HCEC 1CT (cell line): ENCODE measurements around the gene NMT1.
"Not testable (repeated sequence)": the region's sequence is repeated elsewhere in the genome, so short reads cannot be mapped to it uniquely, and the experiment has no call there.

Experiments
- DNase-seq: peaks from one replicate; pipeline ENCODE4 v3.0.0-alpha.2; 2017

NMT1 gene

DNA sequence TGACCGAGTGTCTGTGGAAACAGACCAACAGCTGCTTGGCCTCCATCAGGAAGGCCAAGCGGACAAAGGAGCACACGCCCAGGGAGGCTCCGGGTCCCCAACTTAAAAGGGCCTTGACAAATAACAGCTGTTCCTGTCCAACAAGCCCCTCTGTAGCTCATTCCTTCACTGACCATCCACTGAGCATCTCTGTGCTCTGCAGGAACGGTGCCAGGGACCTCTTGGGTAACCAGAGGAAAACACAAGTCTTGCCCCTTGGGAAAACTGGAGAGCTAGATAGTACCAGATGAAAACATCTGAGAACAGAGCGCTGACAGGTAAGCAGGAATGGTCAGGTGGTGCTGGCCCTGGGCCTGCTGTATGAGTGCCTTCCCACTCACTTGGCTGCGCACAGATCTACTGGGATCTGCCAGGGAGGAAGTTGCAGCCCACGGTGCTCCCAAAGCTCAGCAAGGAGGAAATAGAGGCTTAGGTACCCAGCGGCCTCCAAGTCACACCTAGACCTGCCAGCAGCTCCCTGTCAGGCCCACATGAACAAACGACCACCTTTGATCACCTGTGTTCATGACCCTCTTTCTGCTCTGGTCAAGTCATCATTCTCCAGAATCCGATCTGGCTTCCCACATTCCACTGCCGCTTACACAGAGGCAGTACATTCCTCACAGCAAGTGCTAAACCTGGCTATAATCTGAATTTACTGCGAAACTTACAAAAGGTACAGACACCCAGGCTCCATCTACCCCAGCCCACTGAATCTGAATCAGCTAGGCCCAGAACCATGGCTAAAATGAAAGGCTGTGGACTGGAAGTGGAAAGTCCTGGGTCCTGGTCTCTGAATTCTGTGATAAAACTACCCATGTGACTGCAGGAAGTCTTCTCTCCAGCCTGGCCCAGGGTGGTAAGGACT lies 22.1 kb upstream of the NMT1 start:
- DNase-seq = no peak

- DNase-seq = no peak
These were observed 20.7 kb upstream of the NMT1 start for GRCh38 chr17:45040459-45040858.

- no peak for DNase-seq
These were observed 18.6 kb upstream of the NMT1 start for GRCh38 chr17:45042346-45043120.

DNA sequence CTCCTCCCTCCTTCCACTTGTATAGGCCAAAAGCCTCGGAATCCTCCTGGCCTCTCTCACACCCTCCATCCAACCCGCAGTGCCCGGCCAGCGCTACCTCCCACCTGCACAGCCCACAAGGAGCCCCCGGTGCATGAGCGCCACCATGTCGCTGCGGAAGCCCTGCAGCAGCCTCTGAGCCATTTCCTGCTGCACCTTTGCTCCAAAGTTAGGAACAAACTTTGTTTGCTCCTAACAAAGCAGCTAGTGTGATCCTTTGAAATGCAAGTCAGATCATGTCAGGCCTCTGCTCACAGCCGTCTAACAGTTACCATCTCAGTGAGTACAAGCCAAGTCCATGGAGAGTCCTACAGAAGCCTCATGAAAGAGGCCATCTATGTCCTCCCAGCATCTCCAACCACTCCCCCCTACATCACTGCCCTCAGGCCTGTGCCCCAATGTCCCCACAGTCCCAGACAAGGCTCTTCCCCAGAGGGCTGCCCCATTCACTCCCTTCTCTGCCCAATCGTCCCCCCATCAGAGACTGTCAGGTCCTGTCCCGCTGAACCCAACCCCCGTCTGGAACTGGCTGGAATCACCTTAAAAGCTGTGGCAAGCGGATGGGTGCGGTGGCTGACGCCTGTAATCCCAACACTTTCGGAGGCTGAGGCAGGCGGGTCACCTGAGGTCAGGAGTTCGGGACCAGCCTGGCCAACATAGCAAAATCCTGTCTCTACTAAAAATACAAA lies 17.1 kb upstream of the NMT1 start:
- DNase-seq = no peak

- peak; percentile 44 for DNase-seq
These were observed 14.5 kb upstream of the NMT1 start for GRCh38 chr17:45046537-45047125.

DNA sequence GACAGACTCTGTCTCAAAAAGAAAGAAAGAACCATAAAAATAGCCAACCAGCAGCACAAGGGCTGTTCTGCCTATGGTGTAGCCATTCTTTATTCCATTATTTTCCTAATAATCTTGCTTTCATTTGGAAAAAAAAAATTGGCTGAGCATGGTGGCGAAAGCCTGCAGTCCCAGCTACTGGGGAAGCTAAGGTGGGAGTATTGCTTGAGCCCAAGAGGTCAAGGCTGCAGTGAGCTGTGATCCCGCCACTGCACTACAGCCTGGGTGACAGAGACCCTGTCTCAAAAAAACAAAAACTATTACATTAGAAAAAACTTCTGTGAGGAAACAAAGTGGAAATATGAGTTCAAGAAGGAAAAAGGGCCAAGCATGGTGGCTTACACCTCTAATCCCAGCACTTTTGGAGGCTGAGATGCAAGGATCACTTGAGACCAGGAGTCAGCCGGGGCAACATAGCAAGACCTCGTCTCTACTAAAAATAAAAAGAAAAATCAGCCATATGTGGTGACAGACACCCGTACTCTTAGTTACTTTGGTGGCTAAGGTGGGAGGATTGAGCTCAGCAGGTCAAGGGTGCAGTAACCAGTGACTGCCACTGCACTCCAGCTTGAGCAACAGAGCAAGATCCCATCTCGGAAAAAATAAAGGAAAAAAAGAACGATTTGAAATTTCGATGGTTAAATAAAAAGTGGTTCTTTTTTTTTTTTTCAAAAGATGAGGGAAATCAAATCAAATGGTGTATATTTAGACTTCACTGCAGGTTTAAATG lies 12.1 kb upstream of the NMT1 start:
- DNase-seq = no peak

DNA sequence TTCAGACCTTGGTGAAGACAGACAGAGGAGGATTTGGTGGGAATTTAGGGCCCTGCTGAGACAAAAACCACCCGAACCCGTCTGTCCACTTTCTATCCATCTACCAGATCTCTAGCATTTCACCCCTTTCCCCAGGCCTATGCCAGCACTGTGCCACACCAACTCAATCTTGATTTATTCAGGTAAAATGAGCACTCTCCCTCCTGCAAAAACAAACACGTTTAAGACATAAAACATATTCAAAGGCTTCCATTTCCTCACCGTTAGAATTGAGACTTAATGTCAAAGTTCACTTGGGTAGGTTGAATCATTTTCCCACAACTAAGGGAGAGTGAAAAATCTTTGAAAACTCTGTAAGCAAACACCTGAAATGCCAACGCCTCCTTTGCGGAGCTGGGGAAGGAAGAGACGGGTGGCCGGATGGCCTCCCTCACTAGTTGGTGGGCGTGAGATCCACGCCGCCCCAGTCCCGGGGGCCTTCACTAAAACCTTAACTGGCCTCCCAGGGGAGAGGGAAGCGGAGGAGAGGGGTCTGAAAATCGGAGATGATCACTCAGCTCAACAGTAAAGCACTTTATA lies 10.5 kb upstream of the NMT1 start:
- DNase-seq = peak; percentile 20

DNA sequence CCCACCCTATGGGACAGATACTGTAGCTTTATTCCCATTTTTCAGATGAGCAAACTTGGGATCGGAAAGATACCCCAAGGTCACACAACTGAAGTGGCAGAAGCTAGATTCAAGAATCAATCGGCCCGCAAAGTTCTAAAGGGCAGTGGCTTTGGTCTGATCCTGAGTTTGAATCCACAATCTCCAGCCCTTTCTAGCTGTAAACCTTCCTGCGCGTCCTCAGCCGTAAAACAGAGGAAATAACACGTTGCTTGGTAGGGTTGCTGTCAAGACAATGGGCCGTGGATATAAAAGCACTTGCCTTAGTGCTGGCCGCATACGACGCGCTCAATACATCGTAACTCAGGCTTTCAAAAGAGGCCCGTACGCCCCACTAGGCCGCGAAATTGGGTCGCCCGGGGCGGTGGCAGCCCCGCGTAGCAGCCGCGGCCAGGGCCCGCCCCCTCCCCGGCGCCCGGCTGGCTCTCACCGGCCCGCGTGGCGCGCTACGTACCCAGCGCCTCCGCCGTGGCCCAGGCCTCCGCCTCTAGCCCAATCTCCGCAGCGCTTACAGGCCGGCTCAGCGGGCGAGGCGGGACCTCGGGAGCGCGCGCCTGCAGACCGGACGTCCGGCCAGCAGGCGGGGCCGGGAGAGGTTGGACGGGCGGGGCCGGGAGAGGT lies 9.9 kb upstream of the NMT1 start, which contains the start of gene DCAKD:
TSS of gene DCAKD (minus strand) at position 573 of the 660 bp plus-strand sequence. CDS start 16,747 bp downstream, outside the sequence.
- peak; percentile 97 for DNase-seq

- DNase-seq = not testable (repeated sequence)
These were observed 9.4 kb upstream of the NMT1 start for GRCh38 chr17:45051720-45052051.

- DNase-seq = peak; percentile 54
These were observed 8.9 kb upstream of the NMT1 start for GRCh38 chr17:45052052-45052772.

DNA sequence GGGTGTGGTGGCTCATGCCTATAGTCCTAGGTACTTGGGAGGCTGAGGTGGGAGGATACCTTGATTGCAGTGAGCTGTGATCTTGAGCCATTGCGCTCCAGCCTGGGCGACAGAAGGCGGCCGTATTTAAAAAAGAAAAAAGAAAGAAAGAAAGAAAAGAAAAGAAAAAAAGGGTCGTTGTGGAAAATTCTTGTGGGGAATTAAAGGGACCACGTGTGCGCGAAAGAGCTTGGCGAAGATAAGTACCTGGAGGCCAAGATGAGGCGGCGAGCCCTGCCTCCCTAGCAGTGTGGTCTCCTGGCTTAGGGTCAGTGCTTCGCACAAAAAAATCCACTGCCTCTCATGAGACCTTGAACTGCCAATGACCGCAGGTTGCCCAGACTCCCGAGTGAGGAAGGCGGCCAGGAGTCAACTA lies 728 bp upstream of the NMT1 start:
- no peak for DNase-seq

- no peak for DNase-seq
These were observed 589 bp downstream of the NMT1 start for GRCh38 chr17:45061606-45062205.

- DNase-seq = no peak
These were observed 2.1 kb downstream of the NMT1 start for GRCh38 chr17:45063198-45063597.

- no peak for DNase-seq
These were observed 6.5 kb downstream of the NMT1 start for GRCh38 chr17:45067637-45068036.

GRCh38 chr17:45070001-45070400 lies 8.9 kb downstream of the NMT1 start:
- no peak for DNase-seq

DNA sequence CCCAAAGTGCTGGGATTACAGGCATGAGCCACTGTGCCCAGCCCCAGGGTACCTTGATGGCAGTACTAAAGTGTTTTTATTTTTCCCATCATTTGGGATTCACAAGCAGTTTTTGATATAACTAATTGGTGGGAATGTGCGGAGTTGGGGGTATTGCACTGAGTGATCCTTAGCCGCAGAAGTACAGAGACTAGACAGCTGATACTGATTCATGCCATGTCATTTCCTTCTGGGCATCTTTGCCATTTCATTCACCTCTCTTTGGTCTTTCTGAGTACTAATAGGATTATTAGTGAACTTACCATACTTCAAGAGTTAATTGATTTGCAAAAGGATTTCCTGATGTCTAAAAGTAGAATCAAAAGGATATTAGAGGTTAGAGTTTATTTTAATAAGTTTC lies 9.7 kb downstream of the NMT1 start:
- DNase-seq = no peak

DNA sequence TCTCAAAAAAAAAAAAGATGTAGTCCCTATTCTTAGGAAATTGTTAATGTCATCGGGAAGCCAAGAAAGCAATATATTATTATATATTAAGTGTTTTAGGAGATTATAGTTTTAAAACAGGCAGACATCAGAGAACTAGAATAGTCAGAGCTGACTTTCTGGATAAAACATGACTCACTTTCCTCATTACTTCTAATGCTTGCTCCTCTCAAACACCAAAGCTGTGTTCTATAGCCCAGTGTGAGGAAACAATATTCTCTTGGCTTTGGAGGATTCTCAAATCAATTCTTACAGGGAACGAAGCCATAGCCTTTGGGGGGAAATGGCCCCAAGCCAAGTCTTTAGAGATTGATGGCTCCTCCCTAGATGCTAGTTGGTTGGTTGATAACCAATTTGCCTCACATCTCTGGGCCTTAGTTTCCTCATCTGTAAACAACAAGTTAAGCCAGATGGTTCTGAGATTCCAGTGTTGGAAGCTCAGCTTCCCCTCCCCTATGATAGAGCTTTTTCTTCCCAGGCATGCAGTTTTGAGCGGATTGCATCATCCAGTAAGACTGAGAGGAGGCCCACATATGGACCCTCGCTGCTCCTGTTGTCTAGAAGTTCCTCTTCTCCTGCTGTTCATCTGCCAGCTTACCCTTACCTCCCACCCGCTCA lies 12.4 kb downstream of the NMT1 start:
- peak; percentile 77 for DNase-seq

DNA sequence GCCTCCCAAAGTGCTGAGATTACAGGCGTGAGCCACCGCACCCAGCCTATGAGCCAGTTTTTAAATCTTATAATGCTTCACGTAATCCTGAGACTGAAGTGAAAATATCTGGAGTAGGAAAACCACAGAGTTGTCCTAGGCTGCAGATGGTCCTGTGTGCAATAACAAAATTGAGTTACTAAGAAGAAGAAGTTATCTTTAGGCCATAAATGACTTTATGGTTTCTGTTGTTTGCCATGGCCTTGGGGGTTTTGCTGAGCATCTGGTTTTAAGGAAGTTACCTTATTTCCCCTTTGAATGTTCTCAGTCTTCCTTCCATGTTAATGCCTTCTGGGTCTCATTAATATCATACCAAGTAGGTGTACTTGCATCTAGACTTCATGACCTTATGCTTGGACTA lies 16.5 kb downstream of the NMT1 start:
- no peak for DNase-seq

- no peak for DNase-seq
These were observed 20.1 kb downstream of the NMT1 start for GRCh38 chr17:45081047-45081703.
